ENCODE results near the gene ACSM2B. TPM values are rescaled to one million over a fixed set of nuclear protein-coding genes. Genes with fewer than 3 reads are reported as not detected.

Gene ACSM2B
- not detected in 2 replicates for total RNA-seq

GRCh38 chr16:20576145-20576544, at the start of gene ACSM2B:
TSS of gene ACSM2B (minus strand) at chr16:20576367. CDS start at chr16:20564845, 11,522 bp downstream.

Other genes starting within 250 kb of the ACSM2B start
- gene GP2, start 248.9 kb downstream of the ACSM2B start, total RNA-seq, result not detected in 2 replicates
- not detected in 2 replicates for gene UMOD, start 223.7 kb downstream of the ACSM2B start, total RNA-seq
- gene PDILT, start 171.6 kb downstream of the ACSM2B start, total RNA-seq, result not detected in 2 replicates
- not detected in 2 replicates for gene ACSM5, start 166.8 kb downstream of the ACSM2B start, total RNA-seq
- gene ACSM2A, start 124.8 kb downstream of the ACSM2B start, total RNA-seq, result not detected in 2 replicates
- gene ACSM1, start 121.3 kb upstream of the ACSM2B start, total RNA-seq, result 0.08 TPM in 2 replicates
- 32.6 and 39.9 TPM in 2 replicates for gene THUMPD1, start 165.5 kb upstream of the ACSM2B start, total RNA-seq
- 0.65 and 2.6 TPM in 2 replicates for gene ACSM3, start 187.6 kb upstream of the ACSM2B start, total RNA-seq
- gene ERI2, start 230.1 kb upstream of the ACSM2B start, total RNA-seq, result 11.9 and 20.8 TPM in 2 replicates
- gene REXO5, start 230.2 kb upstream of the ACSM2B start, total RNA-seq, result 2.4 and 9.0 TPM in 2 replicates

Data from hair follicular keratinocyte (primary cell).